ENCODE results near the gene DNAH17.

GRCh38 chr17:78601577-78602190 lies 24.5 kb upstream of the DNAH17 start:
- TF ChIP-seq, protein P1, sequence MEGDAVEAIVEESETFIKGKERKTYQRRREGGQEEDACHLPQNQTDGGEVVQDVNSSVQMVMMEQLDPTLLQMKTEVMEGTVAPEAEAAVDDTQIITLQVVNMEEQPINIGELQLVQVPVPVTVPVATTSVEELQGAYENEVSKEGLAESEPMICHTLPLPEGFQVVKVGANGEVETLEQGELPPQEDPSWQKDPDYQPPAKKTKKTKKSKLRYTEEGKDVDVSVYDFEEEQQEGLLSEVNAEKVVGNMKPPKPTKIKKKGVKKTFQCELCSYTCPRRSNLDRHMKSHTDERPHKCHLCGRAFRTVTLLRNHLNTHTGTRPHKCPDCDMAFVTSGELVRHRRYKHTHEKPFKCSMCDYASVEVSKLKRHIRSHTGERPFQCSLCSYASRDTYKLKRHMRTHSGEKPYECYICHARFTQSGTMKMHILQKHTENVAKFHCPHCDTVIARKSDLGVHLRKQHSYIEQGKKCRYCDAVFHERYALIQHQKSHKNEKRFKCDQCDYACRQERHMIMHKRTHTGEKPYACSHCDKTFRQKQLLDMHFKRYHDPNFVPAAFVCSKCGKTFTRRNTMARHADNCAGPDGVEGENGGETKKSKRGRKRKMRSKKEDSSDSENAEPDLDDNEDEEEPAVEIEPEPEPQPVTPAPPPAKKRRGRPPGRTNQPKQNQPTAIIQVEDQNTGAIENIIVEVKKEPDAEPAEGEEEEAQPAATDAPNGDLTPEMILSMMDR (IDR thresholded peaks at IDR 0.05): no peak
- TF ChIP-seq POLR2A (IDR thresholded peaks at IDR 0.05) (no peak), POLR2AphosphoS5 (IDR thresholded peaks at IDR 0.05; ENCODE audit: insufficient read depth in 1 of 2, low read depth in 1 of 2) (no peak)

Data from vagina (tissue), 2 donors.